ENCODE results near the gene ATAD1. TPM values are rescaled to one million over a fixed set of nuclear protein-coding genes. Genes with fewer than 3 reads are reported as not detected.
A peak's percentile ranks its signal among the peaks of the same experiment; 100 is the strongest.

The ATAD1 gene
- total and polyA plus RNA-seq, 2 of the 8 experiments (the other 6 are each of a cell fraction or from before 2014, with no cell fraction given) = 8.9 to 35.3 TPM

GRCh38 chr10:87863053-87863943 lies 45.3 kb upstream of the ATAD1 start, which contains the start of the genes KLLN and PTEN:
Gene KLLN, minus strand, starts transcription at chr10:87863533. Its CDS starts 1,046 bp downstream, at chr10:87862487.
Gene PTEN, plus strand, starts transcription at chr10:87863625. Its CDS starts 845 bp downstream, at chr10:87864470.
- H3K4me3 ChIP-seq (ENCODE audit: extremely low read depth in 1 of 4, insufficient read depth in 2 of 4, low read depth in 3 of 4, low read length in 4 of 4) = peak within 1 kb of the TSS; percentile 83 to 96 (median 90)
- H3K14ac ChIP-seq (ENCODE audit: insufficient read length) = peak within 1 kb of the TSS; percentile 3
- H4K5ac ChIP-seq (ENCODE audit: insufficient read length, low read depth, low read length) = peak within 1 kb of the TSS; percentile 80
- peaks cover 0 to 6% (median 1%) of the 10 kb centered on the region in 4 experiments; a peak in 4 of 7 replicates for H3K4me1 ChIP-seq (replicated peaks in 1 of 4; ENCODE audit: control insufficient read depth in 3 of 4, insufficient read depth in 4 of 4, low read length in 3 of 4)
- H4K91ac ChIP-seq (replicated peaks; ENCODE audit: insufficient read length, low read length) = peak within 1 kb of the TSS; percentile 32
- peak within 1 kb of the TSS; percentile 75 to 97 (median 94) for H3K9ac ChIP-seq (replicated peaks in 1 of 4; ENCODE audit: extremely low read depth in 1 of 4, low read depth in 3 of 4, low read length in 3 of 4)
- H4K8ac ChIP-seq (ENCODE audit: extremely low read depth, insufficient read depth, low read length) = peak within 1 kb of the TSS; percentile 92; the same call in 1 of the 2 replicates
- H3K79me2 ChIP-seq (ENCODE audit: control insufficient read depth in 1 of 2, insufficient read depth in 2 of 2, low read length in 2 of 2) = peaks cover 18 to 42% of the 10 kb centered on the region in 2 experiments
- no peaks in the 10 kb centered on the region; a peak in 1 of 8 replicates for H3K36me3 ChIP-seq (ENCODE audit: control insufficient read depth in 2 of 4, insufficient read depth in 4 of 4, low read length in 3 of 4)
- no peak within 1 kb of the TSS for H3K23ac ChIP-seq (ENCODE audit: insufficient read length)
- H3K4ac ChIP-seq (replicated peaks; ENCODE audit: insufficient read length, low read depth, low read length) = no peak within 1 kb of the TSS
- peak within 1 kb of the TSS; percentile 92 for H3K27ac ChIP-seq (ENCODE audit: low read depth, low read length)
- peak within 1 kb of the TSS; percentile 85 for H2BK12ac ChIP-seq (ENCODE audit: low read depth, low read length)
- no peak for FAIRE-seq
- 0 out of 2 replicates have a peak within 1 kb of the TSS, but pooled peaks have one; percentile 18 for H2AFZ ChIP-seq (ENCODE audit: low read length)
- H2AK5ac ChIP-seq (ENCODE audit: low read depth, low read length) = peak within 1 kb of the TSS; percentile 79; the same call in 1 of the 2 replicates
- peak within 1 kb of the TSS; percentile 99 for H3K18ac ChIP-seq (ENCODE audit: extremely low read depth, low read length)
- no peak within 1 kb of the TSS for H2BK20ac ChIP-seq (ENCODE audit: low read length)
- 1% methylated on average over 49 of the region's 89 CpGs; no CpG with 5 or more reads in 1 of the 2 experiments for WGBS, 2 experiments (ENCODE audit: extremely low coverage in 1 of 2, insufficient coverage in 1 of 2, insufficient read length in 1 of 2, insufficient replicate concordance in 2 of 2, low coverage in 1 of 2, low lambda C conversion rate in 2 of 2, missing lambda C conversion rate in 1 of 2)
- no peaks in the 10 kb centered on the region for H3K79me1 ChIP-seq (ENCODE audit: low read depth, low read length)
- H4K20me1 ChIP-seq (replicated peaks in 1 of 2; ENCODE audit: control insufficient read depth in 1 of 2, insufficient read depth in 2 of 2, low read length in 2 of 2) = peaks cover 11 to 15% of the 10 kb centered on the region in 2 experiments
- ChIA-PET POLR2A (ENCODE audit: partially characterized antibody) (interaction anchor here (0.8 to 4.4 kb wide), 23 partner anchors 9 to 1018 kb away, joined by 3 to 24 read pairs (median 6); partner anchors contain the start of gene ATAD1), CTCF (ENCODE audit: partially characterized antibody) (interaction anchor here (0.9 to 3.8 kb wide), 6 partner anchors 21 to 660 kb away, joined by 3 to 19 read pairs (median 3); partner anchors contain the start of gene ATAD1)
- peak within 1 kb of the TSS; percentile 34; the same call in 1 of the 2 replicates for H2BK15ac ChIP-seq (ENCODE audit: low read length)
- H3K4me2 ChIP-seq (ENCODE audit: insufficient read depth in 1 of 2, low read depth in 2 of 2, low read length in 2 of 2) = peak within 1 kb of the TSS; percentile 78 to 98
- peak in 1 of 2 experiments; percentile 90 for DNase-seq (ENCODE audit: low read depth in 1 of 2, low spot score in 2 of 2)
- no peaks in the 10 kb centered on the region for H3K27me3 ChIP-seq (replicated peaks in 1 of 4; ENCODE audit: control insufficient read depth in 3 of 4, extremely low read depth in 1 of 4, insufficient read depth in 3 of 4, low read length in 3 of 4)
- peak within 1 kb of the TSS; percentile 90 for H2BK5ac ChIP-seq (ENCODE audit: low read depth, low read length)
- no peak within 1 kb of the TSS for H2BK120ac ChIP-seq (replicated peaks; ENCODE audit: low read depth, low read length)
- H3K9me3 ChIP-seq (ENCODE audit: insufficient read depth in 2 of 2, low read depth in 1 of 2, low read length in 1 of 2) = no peaks in the 10 kb centered on the region
- peak within 1 kb of the TSS; percentile 89 for H3K56ac ChIP-seq (replicated peaks; ENCODE audit: insufficient read length, low read depth, low read length)
- peaks cover 24% of the 10 kb centered on the region for H3K23me2 ChIP-seq (ENCODE audit: low read depth, low read length)
- TF ChIP-seq RFX5 (IDR thresholded peaks at IDR 0.05; ENCODE audit: borderline replicate concordance, low read depth, low read length) (no peak), HDAC2 (IDR thresholded peaks at IDR 0.05; ENCODE audit: borderline replicate concordance in 1 of 2, low read depth in 2 of 2, low read length in 2 of 2) (0 out of 4 replicates have a peak, but pooled peaks of 1 of the 2 experiments have one; percentile 77), MAFK (IDR thresholded peaks at IDR 0.05; ENCODE audit: low read depth, low read length) (no peak), POLR2A (IDR thresholded peaks at IDR 0.05; ENCODE audit: control extremely low read depth in 1 of 2, low read depth in 2 of 2, low read length in 2 of 2) (peak; percentile 69 to 74; a peak in 2 of 3 replicates), SP1 (IDR thresholded peaks at IDR 0.05; ENCODE audit: low read depth, low read length) (peak; percentile 75), NANOG (IDR thresholded peaks at IDR 0.05; ENCODE audit: insufficient read depth, low read depth, low read length, poor library complexity, severe bottlenecking) (peak; percentile 25), SP4 (IDR thresholded peaks at IDR 0.05; ENCODE audit: low read length) (no peak), FOSL1 (IDR thresholded peaks at IDR 0.05; ENCODE audit: insufficient read depth, low read depth, low read length) (no peak), ASH2L (IDR thresholded peaks at IDR 0.05; ENCODE audit: low read length) (peak; percentile 2), SIX5 (IDR thresholded peaks at IDR 0.05; ENCODE audit: low read depth, low read length) (no peak), EGR1 (IDR thresholded peaks at IDR 0.05; ENCODE audit: borderline replicate concordance, low read depth, low read length) (peak; percentile 39; the same call in 1 of the 2 replicates)

Data from H1 (cell line).